Measurements from ENCODE around the gene EDNRB. TPM values are rescaled to one million over a fixed set of nuclear protein-coding genes. Genes with fewer than 3 reads are reported as not detected.

The EDNRB gene
- total RNA-seq, 1 donor, result 8.2 TPM

DNA sequence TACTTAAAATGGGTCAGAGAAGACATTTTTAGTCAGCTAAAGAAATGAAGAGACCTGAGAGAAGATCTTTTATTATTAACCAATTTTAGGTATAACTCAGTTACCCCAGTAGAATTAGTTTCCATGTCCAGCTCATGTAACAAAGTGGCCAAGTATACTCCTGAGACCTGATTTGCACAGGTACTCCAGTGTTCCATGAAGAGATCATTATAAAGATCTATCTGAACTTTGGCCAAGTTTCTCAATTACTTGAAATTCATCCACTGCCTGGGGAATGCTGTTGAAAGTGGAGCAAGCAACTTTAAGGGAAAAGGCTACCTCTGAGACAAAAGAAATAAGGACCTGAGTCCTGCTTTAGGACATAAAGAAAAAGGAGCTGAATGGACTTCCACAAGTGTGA lies 47.0 kb downstream of the EDNRB start:
- no peak overlapping the region for H3K4me3 ChIP-seq (ENCODE audit: low read depth, low read length)
- DNase-seq (ENCODE audit: low read depth), result no peak
- TF ChIP-seq, protein P1, sequence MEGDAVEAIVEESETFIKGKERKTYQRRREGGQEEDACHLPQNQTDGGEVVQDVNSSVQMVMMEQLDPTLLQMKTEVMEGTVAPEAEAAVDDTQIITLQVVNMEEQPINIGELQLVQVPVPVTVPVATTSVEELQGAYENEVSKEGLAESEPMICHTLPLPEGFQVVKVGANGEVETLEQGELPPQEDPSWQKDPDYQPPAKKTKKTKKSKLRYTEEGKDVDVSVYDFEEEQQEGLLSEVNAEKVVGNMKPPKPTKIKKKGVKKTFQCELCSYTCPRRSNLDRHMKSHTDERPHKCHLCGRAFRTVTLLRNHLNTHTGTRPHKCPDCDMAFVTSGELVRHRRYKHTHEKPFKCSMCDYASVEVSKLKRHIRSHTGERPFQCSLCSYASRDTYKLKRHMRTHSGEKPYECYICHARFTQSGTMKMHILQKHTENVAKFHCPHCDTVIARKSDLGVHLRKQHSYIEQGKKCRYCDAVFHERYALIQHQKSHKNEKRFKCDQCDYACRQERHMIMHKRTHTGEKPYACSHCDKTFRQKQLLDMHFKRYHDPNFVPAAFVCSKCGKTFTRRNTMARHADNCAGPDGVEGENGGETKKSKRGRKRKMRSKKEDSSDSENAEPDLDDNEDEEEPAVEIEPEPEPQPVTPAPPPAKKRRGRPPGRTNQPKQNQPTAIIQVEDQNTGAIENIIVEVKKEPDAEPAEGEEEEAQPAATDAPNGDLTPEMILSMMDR (IDR thresholded peaks at IDR 0.05; ENCODE audit: insufficient read depth, low read depth, low read length), result no peak

DNA sequence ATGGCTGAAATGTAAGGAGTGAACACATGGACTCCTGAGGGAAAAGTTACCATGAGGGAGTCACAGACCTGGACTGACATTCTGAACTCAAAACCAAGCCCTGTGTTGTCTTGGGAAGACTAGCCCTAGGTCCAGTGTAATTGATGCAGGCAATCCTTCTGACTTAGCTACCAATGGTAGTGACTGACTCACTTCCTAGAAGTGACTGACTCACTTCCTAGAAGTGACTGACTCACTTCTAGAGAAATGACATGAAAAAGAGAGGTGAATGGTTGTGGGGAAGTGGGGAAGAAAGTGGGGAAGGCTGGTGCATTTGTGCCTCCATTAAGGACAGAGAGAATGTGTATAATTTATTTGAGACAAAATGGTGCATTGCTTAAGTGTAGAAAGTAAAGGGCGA lies 49.9 kb downstream of the EDNRB start:
- DNase-seq (ENCODE audit: low read depth), result no peak
- no peak overlapping the region for H3K4me3 ChIP-seq (ENCODE audit: low read depth, low read length)
- TF ChIP-seq, protein P1 (IDR thresholded peaks at IDR 0.05; ENCODE audit: insufficient read depth, low read depth, low read length), result no peak

DNA sequence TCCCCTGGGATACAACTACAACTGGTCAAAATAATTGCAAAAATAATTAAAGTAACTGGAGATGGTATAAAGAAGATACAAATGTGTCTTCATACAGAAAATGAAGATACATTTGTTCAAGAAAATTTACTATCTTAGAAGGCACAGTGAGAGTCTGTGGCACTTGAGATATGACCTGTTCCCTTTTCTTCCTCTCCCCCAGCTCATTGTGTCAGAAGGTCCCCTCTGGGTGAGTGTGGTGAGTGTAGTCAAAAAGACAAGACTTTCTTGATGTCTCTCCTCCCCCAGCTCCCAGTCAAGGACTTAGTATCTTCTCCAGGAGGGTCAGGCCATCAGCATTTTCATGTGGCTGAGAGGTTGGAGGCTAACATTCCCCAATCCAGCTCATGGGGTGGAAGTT lies 51.7 kb downstream of the EDNRB start:
- no peak for DNase-seq (ENCODE audit: low read depth)
- H3K4me3 ChIP-seq (ENCODE audit: low read depth, low read length), result no peak overlapping the region

DNA sequence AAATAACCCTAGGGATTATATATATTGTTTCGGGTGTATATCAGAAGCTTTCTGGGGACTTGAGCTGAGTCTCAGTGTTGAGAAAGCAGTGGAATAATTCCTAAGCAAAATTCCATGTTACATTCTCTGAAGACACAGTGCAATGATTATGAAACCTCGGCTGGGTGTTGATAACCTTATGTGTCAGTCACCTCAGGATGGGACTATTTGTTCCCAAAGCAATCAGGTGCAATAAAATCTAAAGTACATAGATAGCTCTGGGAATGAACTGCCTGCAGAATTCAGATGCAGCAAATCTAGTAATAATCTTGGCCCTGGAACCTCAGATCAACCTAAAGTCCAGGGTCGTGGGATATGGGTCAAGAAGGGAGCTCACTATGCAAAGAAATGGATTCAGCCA lies 53.0 kb downstream of the EDNRB start:
- H3K4me3 ChIP-seq (ENCODE audit: low read depth, low read length), result no peak overlapping the region
- peak; percentile 34 for DNase-seq (ENCODE audit: low read depth)
- TF ChIP-seq, protein P1 (IDR thresholded peaks at IDR 0.05; ENCODE audit: insufficient read depth, low read depth, low read length), result no peak

More for the DNA sequence above, 51.7 kb downstream of the EDNRB start:
- TF ChIP-seq, protein P1 (IDR thresholded peaks at IDR 0.05; ENCODE audit: insufficient read depth, low read depth, low read length), result no peak

DNA sequence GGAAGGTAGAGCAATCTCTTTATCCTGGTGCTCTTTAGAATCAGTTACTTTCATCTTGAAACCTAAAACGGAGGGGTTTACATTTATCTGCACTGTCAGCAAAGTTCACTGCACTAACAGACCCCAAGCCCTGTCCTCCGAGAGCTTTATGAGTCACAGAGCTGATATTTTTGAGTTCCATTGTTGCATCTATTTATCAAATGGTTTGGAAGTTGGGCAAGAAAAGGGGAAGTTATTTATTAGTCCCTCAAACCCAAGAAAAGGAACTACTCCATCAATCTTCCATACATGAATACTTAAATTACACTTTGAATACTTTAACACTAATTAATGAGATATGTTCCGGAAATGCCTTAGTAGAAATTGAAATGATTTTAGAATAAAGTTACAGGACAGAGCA lies 55.5 kb downstream of the EDNRB start:
- H3K4me3 ChIP-seq (ENCODE audit: low read depth, low read length), result no peak overlapping the region
- TF ChIP-seq, protein P1 (IDR thresholded peaks at IDR 0.05; ENCODE audit: insufficient read depth, low read depth, low read length), result no peak
- no peak for DNase-seq (ENCODE audit: low read depth)

DNA sequence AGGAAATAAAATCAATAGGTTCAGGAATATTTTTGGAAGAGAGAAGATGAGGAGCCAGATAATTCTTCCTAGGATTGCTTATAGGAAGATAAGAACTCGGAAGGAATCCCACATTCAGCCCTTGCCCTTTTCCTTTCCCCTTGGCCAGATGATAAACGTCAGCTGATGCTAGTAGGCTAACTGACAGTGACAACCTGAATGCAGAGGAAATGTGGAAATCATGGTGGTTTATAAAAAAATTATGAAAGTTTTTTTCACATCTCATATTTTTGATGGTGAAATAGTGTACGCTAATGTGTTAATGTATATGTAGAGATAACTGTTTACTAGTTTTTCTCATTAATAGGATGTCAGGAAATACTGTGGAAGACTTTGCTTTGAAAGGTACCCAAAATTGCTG lies 56.9 kb downstream of the EDNRB start:
- DNase-seq (ENCODE audit: low read depth), result peak; percentile 54
- H3K4me3 ChIP-seq (ENCODE audit: low read depth, low read length), result no peak overlapping the region
- TF ChIP-seq, protein P1 (IDR thresholded peaks at IDR 0.05; ENCODE audit: insufficient read depth, low read depth, low read length), result no peak

DNA sequence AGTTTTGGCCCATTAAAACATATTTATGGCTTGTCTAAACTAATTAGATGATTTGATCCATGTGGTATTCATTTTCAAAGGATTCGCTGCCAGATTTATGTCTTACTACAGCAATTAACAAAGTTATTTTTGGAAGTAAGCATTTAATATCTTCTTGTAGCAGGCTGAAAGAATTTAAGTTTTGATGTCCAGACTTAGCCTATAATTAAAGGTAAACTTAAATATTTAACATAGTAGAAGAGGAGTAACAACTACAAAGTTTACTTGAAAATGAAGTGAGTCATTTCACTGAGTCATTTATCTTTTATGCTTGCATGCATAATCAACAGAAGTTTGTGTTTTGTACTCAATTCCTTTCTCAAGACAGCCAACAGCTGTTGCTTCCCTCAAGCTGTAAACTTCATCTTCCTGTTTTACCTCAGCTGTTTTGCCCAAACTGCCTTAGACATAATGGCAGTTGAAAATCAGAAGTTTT lies 58.1 kb downstream of the EDNRB start:
- TF ChIP-seq, protein P1 (IDR thresholded peaks at IDR 0.05; ENCODE audit: insufficient read depth, low read depth, low read length), result no peak

More for the DNA sequence above, 58.1 kb downstream of the EDNRB start:
- H3K4me3 ChIP-seq (ENCODE audit: low read depth, low read length), result no peak overlapping the region
- peak; percentile 93 for DNase-seq (ENCODE audit: low read depth)
